Measurements from ENCODE around the gene DDX59. TPM values are rescaled to one million over a fixed set of nuclear protein-coding genes. Genes with fewer than 3 reads are reported as not detected.

DDX59 gene
- total RNA-seq, 4 donors from 2014 or later, result 13.7 to 59.4 (median 16.8) TPM

DNA sequence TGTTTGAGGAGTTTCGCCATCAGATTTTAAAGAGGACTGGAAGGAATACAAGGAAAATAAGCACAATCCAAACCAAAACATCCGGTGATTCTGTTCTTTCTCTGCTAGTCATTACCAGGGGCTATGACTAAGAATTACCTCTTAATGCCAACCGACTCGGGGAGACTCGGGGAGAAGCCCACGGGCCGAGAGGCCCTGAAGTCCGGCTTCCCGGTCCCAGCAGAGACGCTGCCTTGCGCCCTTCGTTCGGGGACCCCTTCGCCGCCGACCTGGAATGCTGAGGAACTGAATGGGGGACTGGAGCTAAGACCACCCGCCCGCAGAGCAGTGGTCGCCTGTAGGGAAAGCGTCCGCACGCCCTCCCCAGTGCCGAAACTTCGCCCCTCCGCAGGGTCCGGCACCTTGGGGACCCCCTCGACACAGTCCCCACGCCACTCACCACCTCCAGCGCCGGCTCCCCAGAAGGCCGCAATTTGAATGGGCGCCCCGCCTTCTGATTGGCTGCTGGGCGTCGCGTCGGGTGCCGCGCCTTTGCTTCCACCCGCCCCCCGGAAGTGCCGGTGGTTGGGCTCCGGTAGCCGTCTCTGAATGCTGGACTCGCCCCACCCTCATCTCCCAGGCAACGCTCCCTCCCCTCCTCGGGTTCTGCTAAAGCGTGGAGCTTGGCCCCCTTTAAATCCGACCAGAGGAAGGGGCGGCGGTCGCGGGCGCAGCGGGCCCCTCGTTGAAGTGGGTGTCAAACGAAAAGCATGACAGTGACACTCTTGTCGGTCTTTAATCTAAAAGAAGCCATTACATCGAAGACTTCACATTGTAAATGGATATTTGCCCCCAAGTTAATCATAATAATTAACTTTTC, 49.2 kb downstream of the DDX59 start, which contains the start of gene KIF14:
Gene KIF14 (minus strand): TSS at position 479 of the 859 bp plus-strand sequence. CDS start 2,028 bp downstream, outside the sequence.
- TF ChIP-seq, protein P1, sequence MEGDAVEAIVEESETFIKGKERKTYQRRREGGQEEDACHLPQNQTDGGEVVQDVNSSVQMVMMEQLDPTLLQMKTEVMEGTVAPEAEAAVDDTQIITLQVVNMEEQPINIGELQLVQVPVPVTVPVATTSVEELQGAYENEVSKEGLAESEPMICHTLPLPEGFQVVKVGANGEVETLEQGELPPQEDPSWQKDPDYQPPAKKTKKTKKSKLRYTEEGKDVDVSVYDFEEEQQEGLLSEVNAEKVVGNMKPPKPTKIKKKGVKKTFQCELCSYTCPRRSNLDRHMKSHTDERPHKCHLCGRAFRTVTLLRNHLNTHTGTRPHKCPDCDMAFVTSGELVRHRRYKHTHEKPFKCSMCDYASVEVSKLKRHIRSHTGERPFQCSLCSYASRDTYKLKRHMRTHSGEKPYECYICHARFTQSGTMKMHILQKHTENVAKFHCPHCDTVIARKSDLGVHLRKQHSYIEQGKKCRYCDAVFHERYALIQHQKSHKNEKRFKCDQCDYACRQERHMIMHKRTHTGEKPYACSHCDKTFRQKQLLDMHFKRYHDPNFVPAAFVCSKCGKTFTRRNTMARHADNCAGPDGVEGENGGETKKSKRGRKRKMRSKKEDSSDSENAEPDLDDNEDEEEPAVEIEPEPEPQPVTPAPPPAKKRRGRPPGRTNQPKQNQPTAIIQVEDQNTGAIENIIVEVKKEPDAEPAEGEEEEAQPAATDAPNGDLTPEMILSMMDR (IDR thresholded peaks at IDR 0.05), result no peak
- TF ChIP-seq POLR2A (IDR thresholded peaks at IDR 0.05), result no peak
- Histone ChIP-seq H3K9me3 (no peaks in the 10 kb centered on the region), H3K4me3 (peak within 1 kb of the TSS; percentile 44 to 62 (median 56)), H3K36me3 (no peaks in the 10 kb centered on the region), H3K27ac (peak within 1 kb of the TSS; percentile 10 to 59 (median 40)), H3K4me1 (peaks cover 0 to 15% (median 5%) of the 10 kb centered on the region in 4 donors), H3K27me3 (no peaks in the 10 kb centered on the region)
- peak; percentile 92 to 97 (median 95) for DNase-seq

- Histone ChIP-seq H3K36me3 (no peaks in the 10 kb centered on the region), H3K27me3 (no peaks in the 10 kb centered on the region), H3K27ac (no peak overlapping the region), H3K9me3 (no peaks in the 10 kb centered on the region), H3K4me1 (peaks cover 0 to 15% (median 5%) of the 10 kb centered on the region in 4 donors), H3K4me3 (peak overlapping the region; percentile 44 to 62 (median 56))
- DNase-seq, result no peak
- TF ChIP-seq, protein P1 (IDR thresholded peaks at IDR 0.05), result no peak
- no peak for TF ChIP-seq POLR2A (IDR thresholded peaks at IDR 0.05)
Measured at GRCh38 chr1:200619894-200620272, 49.8 kb downstream of the DDX59 start.

GRCh38 chr1:200610846-200611245, 58.9 kb downstream of the DDX59 start:
- TF ChIP-seq POLR2A (IDR thresholded peaks at IDR 0.05), result no peak
- no peak for DNase-seq
- Histone ChIP-seq H3K36me3 (no peaks in the 10 kb centered on the region), H3K4me1 (no peaks in the 10 kb centered on the region), H3K9me3 (no peaks in the 10 kb centered on the region), H3K27me3 (no peaks in the 10 kb centered on the region), H3K4me3 (no peak overlapping the region), H3K27ac (no peak overlapping the region)

- Histone ChIP-seq H3K9me3 (no peaks in the 10 kb centered on the region), H3K4me3 (no peak overlapping the region), H3K27me3 (no peaks in the 10 kb centered on the region), H3K27ac (no peak overlapping the region), H3K36me3 (no peaks in the 10 kb centered on the region), H3K4me1 (no peaks in the 10 kb centered on the region)
- TF ChIP-seq, protein P1 (IDR thresholded peaks at IDR 0.05), result no peak
- no peak for DNase-seq
Measured at GRCh38 chr1:200602632-200603031, 67.1 kb downstream of the DDX59 start.

Other genes starting within 250 kb of the DDX59 start
- 1 to 10 TPM in 3 of 4 donors, under 1 TPM in 1; 0.85 to 2.5 (median 1.1) TPM for gene KIF14, start 49.2 kb downstream of the DDX59 start, total RNA-seq
- gene CAMSAP2, start 69.0 kb upstream of the DDX59 start, total RNA-seq, result 10 to 100 TPM in 1 of 4 donors, 1 to 10 TPM in 3; 4.9 to 21.5 (median 8.1) TPM
- not detected for gene GPR25, start 203.1 kb upstream of the DDX59 start, total RNA-seq
- gene INAVA, start 225.0 kb upstream of the DDX59 start, total RNA-seq, result 100 to 1,000 TPM in 3 of 4 donors, 10 to 100 TPM in 1; 33.8 to 492 (median 332) TPM

Measured in Peyer's patch (tissue), 4 donors.